ENCODE data around the gene CTSV.
A peak's percentile ranks its signal among the peaks of the same experiment; 100 is the strongest.
"Not testable (repeated sequence)": the region's sequence is repeated elsewhere in the genome, so short reads cannot be mapped to it uniquely, and the experiment has no call there.

CTSV gene

GRCh38 chr9:97039514-97039860, 545 bp upstream of the CTSV start:
- peak; percentile 23 for DNase-seq

GRCh38 chr9:97023505-97023904, 15.4 kb downstream of the CTSV start:
- not testable (repeated sequence) for DNase-seq

DNA sequence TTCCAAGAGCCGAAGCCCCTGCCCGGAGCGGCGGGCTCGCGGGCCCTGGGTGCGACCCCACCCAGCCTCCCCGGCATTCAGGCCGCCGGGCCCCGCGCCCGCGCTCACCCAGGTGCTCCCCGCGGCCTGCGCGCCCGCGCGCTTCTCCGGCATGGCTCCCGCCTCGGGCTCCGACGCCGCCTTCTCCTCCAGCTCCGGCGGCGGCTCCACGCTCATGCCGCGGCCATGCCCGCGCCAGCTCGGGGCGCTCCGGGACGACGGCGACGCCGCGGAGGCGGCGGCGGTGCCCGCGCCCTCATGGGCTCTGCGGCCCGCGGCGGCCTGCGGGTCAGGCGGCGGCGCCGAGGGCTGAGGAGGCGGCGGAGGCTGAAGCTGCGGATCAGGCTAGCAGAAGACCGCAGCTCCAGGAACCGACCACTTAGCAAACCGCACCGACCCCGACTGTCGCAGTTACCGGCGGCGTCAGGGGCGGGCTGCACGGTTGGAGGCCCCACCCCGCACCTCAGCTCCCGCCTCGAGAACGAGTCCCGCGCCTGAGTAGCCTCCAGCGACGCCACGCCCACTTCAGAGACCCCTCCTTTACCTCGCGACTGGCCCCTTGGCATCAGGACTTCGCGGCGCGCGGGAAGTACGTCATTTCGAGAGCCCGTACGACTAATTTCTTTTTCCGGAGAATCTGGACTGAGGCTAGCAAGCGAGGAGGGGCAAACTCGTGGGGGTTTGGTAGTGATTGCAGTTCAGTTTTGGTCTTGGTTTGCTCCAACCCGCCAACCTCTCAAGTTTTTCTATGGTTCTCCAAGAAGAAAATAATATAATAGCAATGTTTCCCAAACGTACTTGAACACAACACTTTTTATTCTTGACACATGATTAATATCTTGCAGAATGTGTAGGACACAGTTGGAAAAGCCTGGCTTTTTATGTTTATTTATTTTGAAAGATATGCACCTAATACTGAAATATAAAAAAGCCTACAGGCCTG, 25.5 kb downstream of the CTSV start:
- peak; percentile 78 for DNase-seq

DNA sequence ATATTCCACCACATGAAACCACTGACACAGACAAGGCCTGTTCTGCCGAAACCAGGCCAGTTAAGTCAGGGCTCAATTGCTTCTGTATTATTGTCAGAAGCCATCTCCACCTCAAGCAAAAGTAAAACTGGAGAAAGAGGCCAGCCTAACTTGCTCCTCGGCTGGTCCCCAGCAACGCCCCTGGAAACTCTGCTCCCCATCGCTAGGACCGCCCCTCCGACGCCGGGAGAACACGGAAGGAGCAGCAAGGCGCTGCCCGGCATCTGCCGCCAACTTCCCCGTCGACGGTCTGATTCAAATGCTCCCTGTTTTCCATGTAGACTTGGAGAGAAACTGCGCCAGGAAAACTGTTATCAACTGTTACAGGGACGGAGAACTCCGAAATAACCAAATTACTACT, 26.3 kb downstream of the CTSV start:
- not testable (repeated sequence) for DNase-seq

GRCh38 chr9:97002195-97002594, 36.7 kb downstream of the CTSV start:
- not testable (repeated sequence) for DNase-seq

GRCh38 chr9:97001338-97001737, 37.6 kb downstream of the CTSV start:
- not testable (repeated sequence) for DNase-seq

DNA sequence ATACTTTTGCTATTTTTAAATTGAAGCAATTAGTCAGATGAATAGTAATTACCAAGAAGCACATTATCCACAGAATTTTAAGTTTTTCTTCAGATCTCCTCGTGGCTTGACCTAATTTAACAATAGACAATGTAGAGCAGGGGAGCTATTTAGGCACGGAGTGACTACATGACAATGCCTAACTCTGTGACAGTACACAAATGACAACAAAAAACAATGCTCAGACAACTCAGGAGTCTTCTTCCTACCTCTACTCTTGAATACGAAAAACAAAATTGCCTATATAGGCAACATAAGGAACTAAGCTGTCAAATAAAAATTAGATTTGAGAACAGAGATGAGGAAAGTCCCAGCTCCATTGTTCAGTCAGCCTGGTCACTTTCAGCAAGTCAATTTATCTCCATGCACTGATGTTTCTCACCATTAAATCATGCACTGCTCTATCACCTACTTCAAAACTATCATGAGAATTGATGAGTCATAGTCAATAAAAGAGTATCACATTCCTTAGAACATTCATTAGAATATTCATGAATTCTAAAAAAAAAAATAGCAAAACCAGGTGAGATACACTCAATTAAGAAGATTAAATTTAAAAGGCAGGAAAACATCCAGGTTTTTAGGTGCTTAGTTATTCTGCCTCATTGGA, 38.7 kb downstream of the CTSV start:
- DNase-seq: not testable (repeated sequence)

GRCh38 chr9:96999733-97000132, 39.2 kb downstream of the CTSV start:
- DNase-seq: not testable (repeated sequence)

- DNase-seq: not testable (repeated sequence)
These were observed 41.8 kb downstream of the CTSV start for GRCh38 chr9:96997009-96997701.

GRCh38 chr9:96994531-96995016, 44.4 kb downstream of the CTSV start:
- DNase-seq: not testable (repeated sequence)

DNA sequence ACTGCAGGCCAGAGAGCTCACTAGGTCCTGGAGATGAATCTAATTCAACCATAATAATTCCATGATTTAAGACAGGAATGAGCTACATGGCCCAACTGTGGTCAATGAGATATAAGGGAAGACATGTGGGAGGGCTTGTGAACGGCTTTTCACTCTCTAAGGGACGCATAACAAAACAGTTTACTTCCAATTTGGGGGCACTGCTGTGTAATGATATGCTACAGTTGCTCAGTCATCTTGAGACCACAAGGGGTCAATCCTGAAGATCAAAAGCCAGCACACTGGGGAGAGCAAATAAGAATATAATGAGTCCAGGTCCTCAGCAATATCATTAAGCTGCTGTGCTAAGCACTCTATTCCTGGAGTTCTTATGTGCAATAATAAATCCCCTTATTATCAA, 46.6 kb downstream of the CTSV start:
- DNase-seq: not testable (repeated sequence)

DNA sequence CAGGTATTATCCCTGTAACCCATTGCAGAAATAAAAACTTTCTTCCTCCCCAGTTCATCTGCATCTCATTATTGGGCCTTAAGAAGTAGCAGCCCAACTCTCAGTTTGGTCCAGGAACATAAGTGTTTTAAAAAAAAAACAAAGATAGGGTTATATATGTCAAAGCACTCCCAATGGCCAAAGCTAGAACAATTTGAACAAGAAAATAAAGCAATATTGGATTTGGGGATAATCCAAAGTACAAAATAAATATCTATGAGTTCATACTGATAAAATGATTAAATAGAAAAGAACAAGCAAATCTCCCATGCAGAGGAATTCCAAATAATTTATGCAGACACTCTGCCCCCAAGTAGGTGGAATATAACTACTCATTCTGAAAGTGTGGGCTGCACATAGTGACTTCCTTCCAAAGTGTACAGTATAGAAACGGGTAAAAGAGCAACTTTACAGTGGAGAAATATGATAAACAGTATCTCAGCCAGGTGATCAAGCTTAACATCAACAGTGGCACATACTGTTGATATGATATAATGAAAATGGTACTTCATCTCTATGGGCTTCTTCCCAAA, 49.1 kb downstream of the CTSV start:
- not testable (repeated sequence) for DNase-seq

- DNase-seq: not testable (repeated sequence)
These were observed 54.1 kb downstream of the CTSV start for GRCh38 chr9:96984887-96985286.

DNA sequence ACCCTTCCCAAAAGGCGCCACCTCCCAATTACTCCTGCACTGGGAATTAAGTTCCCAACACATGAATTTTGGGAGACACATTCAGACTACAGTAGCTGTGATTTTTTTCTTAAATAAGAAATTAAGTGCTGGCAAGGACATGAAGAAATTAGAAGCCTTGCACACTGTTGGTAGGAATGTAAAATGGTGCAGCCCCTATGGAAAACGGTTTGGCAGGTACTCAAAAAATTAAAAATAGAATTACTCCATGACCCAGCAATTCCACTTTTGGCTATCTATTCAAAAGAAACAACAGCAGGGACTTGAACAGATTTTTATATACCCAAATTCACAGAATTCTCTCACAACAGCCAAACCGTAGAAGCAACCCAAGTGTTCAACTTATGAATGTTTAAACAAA, 54.8 kb downstream of the CTSV start:
- not testable (repeated sequence) for DNase-seq

GRCh38 chr9:96983496-96984122, 55.3 kb downstream of the CTSV start:
- DNase-seq: not testable (repeated sequence)

All from NCI-H146 (cell line).